ENCODE results near the gene TAP2. TPM values are rescaled to one million over a fixed set of nuclear protein-coding genes. Genes with fewer than 3 reads are reported as not detected.

Gene TAP2
- total RNA-seq, 1 donor from 2014 or later, result 19.9 TPM

DNA sequence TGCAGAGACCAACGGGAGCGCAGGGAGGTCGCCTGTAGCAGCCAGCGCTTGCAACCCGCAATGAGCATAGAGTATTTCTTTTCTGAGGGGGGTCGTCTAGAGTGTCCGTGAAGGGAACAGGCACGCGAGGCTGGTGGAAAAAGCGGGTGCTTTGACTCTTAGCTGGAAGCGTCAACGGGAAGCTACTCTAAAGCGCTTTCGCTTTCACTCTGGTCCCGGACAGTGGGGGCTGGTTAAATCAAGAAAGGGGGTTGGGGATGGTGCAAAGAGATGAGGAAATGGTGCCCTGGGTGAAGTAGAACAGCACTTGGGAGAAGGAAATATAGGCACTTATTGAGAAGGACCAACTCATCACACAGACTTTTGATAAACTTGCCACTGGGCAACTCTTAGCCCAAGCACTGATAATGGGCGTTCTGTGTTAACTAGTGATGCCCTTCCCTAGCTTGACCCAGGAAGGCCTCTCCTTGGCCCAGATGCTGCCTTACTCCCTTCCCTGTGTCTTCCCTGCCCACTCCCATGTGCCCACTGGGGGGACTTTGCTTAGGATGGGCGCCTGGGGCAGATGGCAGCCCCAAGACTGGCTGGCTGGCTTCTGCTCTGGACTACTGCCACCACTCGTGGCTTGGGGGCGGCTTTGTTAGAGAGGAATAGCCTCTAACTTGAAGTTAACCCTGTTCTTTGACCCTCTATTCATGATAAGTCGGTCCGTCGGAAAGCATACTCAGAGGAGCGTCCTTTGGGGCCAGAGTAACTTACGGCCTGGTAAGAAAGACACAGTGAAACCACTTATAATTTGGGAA is 16.0 kb upstream of the TAP2 start:
- peak in 1 of 2 donors; percentile 91 for DNase-seq (ENCODE audit: extremely low spot score in 2 of 2)
- H3K9me3 ChIP-seq, result no peaks in the 10 kb centered on the region
- TF ChIP-seq, protein P1, sequence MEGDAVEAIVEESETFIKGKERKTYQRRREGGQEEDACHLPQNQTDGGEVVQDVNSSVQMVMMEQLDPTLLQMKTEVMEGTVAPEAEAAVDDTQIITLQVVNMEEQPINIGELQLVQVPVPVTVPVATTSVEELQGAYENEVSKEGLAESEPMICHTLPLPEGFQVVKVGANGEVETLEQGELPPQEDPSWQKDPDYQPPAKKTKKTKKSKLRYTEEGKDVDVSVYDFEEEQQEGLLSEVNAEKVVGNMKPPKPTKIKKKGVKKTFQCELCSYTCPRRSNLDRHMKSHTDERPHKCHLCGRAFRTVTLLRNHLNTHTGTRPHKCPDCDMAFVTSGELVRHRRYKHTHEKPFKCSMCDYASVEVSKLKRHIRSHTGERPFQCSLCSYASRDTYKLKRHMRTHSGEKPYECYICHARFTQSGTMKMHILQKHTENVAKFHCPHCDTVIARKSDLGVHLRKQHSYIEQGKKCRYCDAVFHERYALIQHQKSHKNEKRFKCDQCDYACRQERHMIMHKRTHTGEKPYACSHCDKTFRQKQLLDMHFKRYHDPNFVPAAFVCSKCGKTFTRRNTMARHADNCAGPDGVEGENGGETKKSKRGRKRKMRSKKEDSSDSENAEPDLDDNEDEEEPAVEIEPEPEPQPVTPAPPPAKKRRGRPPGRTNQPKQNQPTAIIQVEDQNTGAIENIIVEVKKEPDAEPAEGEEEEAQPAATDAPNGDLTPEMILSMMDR (IDR thresholded peaks at IDR 0.05), result no peak
- TF ChIP-seq POLR2A (IDR thresholded peaks at IDR 0.05), result no peak
- no peak for TF ChIP-seq POLR2AphosphoS5 (IDR thresholded peaks at IDR 0.05; ENCODE audit: insufficient read depth in 1 of 2, low read depth in 1 of 2)
- H3K36me3 ChIP-seq, result peaks cover 0 to 39% of the 10 kb centered on the region in 2 donors
- intact Hi-C loops (cut with DNase I), result loop anchor here (1.0 kb wide), 1 partner anchor 10 kb away; the partner anchor contains the start of gene PSMB8
- peaks cover 33% of the 10 kb centered on the region for H3K4me1 ChIP-seq
- H3K27me3 ChIP-seq, result no peaks in the 10 kb centered on the region
- H3K4me3 ChIP-seq, result peak overlapping the region; percentile 81 to 92
- peak overlapping the region; percentile 100 for H3K27ac ChIP-seq

- H3K27me3 ChIP-seq, result no peaks in the 10 kb centered on the region
- peaks cover 33% of the 10 kb centered on the region for H3K4me1 ChIP-seq
- peak in 1 of 2 donors; percentile 97 for DNase-seq (ENCODE audit: extremely low spot score in 2 of 2)
- intact Hi-C loops (cut with DNase I), result loop anchor here (1.0 kb wide), 1 partner anchor 9 kb away; the partner anchor contains the start of gene PSMB8
- peak within 1 kb of the TSS; percentile 100 for H3K27ac ChIP-seq
- H3K9me3 ChIP-seq, result no peaks in the 10 kb centered on the region
- H3K36me3 ChIP-seq, result peaks cover 0 to 31% of the 10 kb centered on the region in 2 donors
- TF ChIP-seq POLR2A (IDR thresholded peaks at IDR 0.05) (peak in 1 of 2 donors; percentile 95), POLR2AphosphoS5 (IDR thresholded peaks at IDR 0.05; ENCODE audit: insufficient read depth in 1 of 2, low read depth in 1 of 2) (peak; percentile 79 to 97)
- TF ChIP-seq, protein P1 (IDR thresholded peaks at IDR 0.05), result peak; percentile 61 to 91 (median 81)
- peak within 1 kb of the TSS; percentile 81 to 92 for H3K4me3 ChIP-seq
These were observed 15.2 kb upstream of the TAP2 start, which contains the start of the genes PSMB9 and TAP1 for GRCh38 chr6:32853541-32854375. TSS of gene PSMB9 (plus strand) at chr6:32854192. CDS start at chr6:32854230, 38 bp downstream. TSS of gene TAP1 (minus strand) at chr6:32853704. CDS start at chr6:32853636, 68 bp downstream.

DNA sequence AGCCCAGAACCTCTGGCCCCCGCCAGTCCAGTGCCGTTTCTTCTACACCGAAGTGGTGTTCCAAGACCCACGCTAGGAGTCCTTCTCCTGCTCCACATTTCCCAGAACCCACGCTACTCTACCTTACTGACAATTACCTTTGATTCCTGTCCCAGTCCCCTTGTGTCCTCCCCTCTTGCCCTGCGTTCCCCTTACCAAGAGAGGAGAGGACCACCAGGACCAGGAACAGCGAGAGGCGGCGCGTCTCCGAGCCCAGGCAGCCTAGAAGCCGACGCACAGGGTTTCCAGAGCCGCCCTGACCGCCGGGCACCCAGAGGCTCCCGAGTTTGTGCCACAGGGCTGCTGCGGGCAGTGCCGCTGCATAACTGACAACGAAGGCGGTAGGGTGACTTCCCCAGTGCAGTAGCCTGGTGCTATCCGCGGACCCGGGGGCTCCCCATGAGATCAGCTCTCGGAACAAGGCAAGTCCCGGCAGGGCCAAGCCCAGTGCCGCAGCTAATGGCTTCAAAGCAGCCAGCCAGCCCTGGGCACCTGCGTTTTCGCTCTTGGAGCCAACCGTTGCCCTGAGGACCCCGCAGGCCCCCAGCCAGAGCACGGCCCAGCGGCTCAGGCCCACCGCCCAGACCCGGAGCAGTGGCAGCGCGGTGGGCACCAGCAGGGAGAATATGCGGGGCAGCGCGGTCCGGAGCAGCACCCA is 14.5 kb upstream of the TAP2 start:
- H3K9me3 ChIP-seq, result no peaks in the 10 kb centered on the region
- H3K27me3 ChIP-seq, result no peaks in the 10 kb centered on the region
- peaks cover 0 to 30% of the 10 kb centered on the region in 2 donors for H3K36me3 ChIP-seq
- DNase-seq (ENCODE audit: extremely low spot score in 2 of 2), result peak in 1 of 2 donors; percentile 88
- intact Hi-C loops (cut with DNase I), result no loop called here
- H3K27ac ChIP-seq, result peak overlapping the region; percentile 100
- TF ChIP-seq POLR2A (IDR thresholded peaks at IDR 0.05) (no peak), POLR2AphosphoS5 (IDR thresholded peaks at IDR 0.05; ENCODE audit: insufficient read depth in 1 of 2, low read depth in 1 of 2) (no peak)
- H3K4me3 ChIP-seq, result peak overlapping the region; percentile 81 to 92
- H3K4me1 ChIP-seq, result peaks cover 33% of the 10 kb centered on the region

- peak overlapping the region; percentile 100 for H3K27ac ChIP-seq
- H3K4me1 ChIP-seq, result peaks cover 33% of the 10 kb centered on the region
- no peaks in the 10 kb centered on the region for H3K27me3 ChIP-seq
- peak in 1 of 2 donors; percentile 91 for DNase-seq (ENCODE audit: extremely low spot score in 2 of 2)
- H3K4me3 ChIP-seq, result peak overlapping the region; percentile 81 to 92
- TF ChIP-seq POLR2AphosphoS5 (IDR thresholded peaks at IDR 0.05; ENCODE audit: insufficient read depth in 1 of 2, low read depth in 1 of 2) (no peak), POLR2A (IDR thresholded peaks at IDR 0.05) (no peak)
- TF ChIP-seq, protein P1 (IDR thresholded peaks at IDR 0.05), result no peak
- intact Hi-C loops (cut with DNase I), result no loop called here
- peaks cover 0 to 33% of the 10 kb centered on the region in 2 donors for H3K36me3 ChIP-seq
- H3K9me3 ChIP-seq, result no peaks in the 10 kb centered on the region
These were observed 13.7 kb upstream of the TAP2 start for GRCh38 chr6:32852018-32852843.
